ENCODE data around the gene PLEKHG4B.
"Not testable (repeated sequence)": the region's sequence is repeated elsewhere in the genome, so short reads cannot be mapped to it uniquely, and the experiment has no call there.

- not testable (repeated sequence) for TF ChIP-seq CTCF (IDR thresholded peaks at IDR 0.05 in 8 of 11, conservative IDR thresholded peaks at IDR 0.05 in 3 of 11); POLR2A (IDR thresholded peaks at IDR 0.05); POLR2AphosphoS5 (IDR thresholded peaks at IDR 0.05)
Measured at GRCh38 chr5:235527-235926, 143.6 kb downstream of the PLEKHG4B start.

Data from spleen (tissue), 7 donors.